GM21619 (cell line): ENCODE results near the gene AFMID.

Experiments
- ATAC-seq: cut with Tn5 transposase; IDR thresholded peaks from one replicate; pipeline ENCODE4 v1.9.1; 2021; ENCODE audit not compliant: unreplicated experiment

Gene AFMID

GRCh38 chr17:78236362-78237127 is 49.4 kb downstream of the AFMID start:
- ATAC-seq: no peak

GRCh38 chr17:78237401-78238012 is 50.3 kb downstream of the AFMID start:
- ATAC-seq: no peak

- ATAC-seq: no peak
Observed at GRCh38 chr17:78238823-78239488, 51.8 kb downstream of the AFMID start.

GRCh38 chr17:78239489-78239931 is 52.3 kb downstream of the AFMID start:
- ATAC-seq: no peak

DNA sequence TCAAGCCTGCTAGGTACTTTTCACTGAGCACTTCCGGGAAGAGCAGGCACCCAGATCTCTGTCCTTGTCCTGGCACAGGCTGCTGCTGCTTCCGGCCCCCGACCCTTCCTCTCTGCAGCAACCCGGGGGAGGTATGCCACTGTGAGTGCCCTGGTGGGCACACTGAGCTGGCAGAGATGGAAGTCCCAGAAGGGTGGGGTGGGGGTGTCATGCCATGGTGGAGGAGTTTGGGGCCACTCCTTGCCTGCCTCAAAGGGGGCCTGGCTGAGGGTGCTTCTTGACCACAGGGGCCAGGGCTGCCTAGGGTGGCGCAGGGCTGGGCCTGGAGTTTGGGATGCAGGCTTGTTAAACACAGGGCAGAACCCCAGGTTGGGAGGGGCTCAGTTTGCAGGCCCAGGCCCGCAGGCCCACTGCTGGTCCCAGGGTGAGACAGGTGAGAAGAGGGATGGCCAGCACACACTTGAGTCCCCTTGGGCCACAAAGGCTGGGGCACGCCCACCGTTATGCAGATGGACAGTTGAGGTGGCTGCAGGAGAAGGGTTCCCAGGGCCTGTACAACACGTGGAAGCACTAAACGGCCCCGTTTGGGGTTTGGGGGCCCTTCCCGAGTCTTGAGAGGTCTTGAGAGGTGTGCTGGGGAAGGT is 53.0 kb downstream of the AFMID start:
- ATAC-seq: no peak

DNA sequence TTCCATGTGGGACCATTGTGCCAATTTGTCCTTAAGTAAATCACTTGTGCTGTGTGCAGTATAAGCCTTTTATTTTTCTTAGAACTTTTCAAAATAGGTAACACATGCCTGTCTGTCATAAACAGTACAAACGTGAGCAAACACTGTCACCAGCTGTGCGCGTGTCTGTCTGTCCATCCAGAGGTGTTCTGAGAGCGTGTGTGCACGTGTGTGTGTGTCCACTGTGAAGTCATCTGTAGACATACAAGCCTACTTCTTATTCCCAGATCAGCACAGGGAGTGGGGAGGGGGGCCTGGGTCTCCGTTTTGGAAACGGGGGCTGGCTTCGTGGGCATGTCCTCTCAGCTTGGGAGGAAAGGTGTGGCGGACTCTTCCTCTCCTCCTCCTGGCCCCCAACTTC is 53.7 kb downstream of the AFMID start:
- ATAC-seq: no peak

DNA sequence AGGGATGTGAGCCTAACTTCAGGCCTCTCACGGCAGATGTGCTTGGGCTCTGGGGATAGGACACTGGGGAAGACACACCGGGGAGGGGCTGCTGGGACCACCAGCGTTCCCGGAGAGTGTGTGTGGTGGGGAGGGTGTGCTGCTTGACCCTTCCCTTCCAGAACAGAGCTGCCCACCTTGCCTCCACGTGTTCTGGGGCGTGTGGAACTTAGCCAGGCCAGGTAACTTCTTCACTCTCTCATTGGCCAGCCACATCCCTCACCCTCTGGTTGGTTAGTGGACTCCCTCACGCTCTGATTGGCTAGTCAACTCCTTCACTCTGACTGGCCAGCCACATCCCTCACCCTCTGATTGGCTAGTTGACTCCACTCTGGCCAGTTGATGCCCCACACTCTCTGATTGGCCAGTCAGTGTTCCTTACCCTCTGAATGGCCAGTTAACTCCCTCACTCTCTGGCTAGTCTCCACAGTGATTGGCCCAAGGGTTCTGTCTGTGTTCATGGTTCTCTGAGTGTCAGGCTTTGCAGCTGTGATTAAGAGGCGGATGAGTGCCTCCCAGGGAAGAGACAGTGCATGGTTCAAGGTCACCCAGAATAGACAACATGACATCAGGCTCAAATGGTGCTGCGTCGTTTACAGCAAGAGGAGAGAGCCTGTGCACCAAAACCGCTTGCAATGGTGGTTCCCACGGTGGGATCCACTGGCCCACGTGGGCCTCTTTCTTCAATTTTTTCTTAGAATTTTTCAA is 54.3 kb downstream of the AFMID start:
- no peak for ATAC-seq

GRCh38 chr17:78242024-78242742 is 55.0 kb downstream of the AFMID start:
- ATAC-seq: no peak

GRCh38 chr17:78247304-78247703 is 60.1 kb downstream of the AFMID start:
- ATAC-seq: no peak

- no peak for ATAC-seq
Observed at GRCh38 chr17:78248051-78248914, 61.1 kb downstream of the AFMID start.

DNA sequence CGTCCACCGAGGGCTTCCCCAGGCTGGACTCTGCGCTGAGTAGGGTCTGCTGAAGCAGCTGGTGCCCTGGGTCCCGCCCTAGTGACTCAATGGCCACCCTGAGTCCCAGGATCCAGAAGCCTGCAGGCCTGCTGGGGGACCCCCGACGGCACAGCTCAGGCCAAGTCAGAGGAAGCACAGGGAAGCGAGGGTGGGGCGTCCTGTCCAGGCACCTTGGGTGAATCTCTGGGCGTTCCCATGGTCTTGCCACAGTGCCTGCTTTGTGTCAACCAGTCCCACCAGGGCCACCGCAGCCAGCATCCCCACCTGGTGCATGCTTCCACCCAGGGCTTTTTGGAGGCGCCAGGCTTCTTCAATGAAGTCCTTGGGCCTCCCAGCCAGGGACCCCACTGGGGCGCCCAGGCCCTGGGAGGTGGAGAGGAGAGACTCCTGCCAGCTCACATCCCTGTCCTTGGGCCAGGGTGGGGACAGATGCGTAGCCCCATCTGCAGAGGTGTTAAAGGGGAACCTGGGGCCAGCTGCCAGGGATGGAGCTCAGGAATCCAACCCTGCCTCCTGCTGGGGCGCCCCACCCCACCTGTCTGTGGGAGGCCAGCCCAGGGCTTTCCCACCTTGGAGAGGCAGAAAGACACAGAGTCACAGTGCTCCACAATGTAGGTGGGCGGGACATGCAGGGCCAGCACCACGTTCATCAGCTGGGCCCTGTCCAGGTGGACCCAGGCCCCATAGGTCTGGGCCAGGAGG is 62.1 kb downstream of the AFMID start:
- ATAC-seq: no peak

DNA sequence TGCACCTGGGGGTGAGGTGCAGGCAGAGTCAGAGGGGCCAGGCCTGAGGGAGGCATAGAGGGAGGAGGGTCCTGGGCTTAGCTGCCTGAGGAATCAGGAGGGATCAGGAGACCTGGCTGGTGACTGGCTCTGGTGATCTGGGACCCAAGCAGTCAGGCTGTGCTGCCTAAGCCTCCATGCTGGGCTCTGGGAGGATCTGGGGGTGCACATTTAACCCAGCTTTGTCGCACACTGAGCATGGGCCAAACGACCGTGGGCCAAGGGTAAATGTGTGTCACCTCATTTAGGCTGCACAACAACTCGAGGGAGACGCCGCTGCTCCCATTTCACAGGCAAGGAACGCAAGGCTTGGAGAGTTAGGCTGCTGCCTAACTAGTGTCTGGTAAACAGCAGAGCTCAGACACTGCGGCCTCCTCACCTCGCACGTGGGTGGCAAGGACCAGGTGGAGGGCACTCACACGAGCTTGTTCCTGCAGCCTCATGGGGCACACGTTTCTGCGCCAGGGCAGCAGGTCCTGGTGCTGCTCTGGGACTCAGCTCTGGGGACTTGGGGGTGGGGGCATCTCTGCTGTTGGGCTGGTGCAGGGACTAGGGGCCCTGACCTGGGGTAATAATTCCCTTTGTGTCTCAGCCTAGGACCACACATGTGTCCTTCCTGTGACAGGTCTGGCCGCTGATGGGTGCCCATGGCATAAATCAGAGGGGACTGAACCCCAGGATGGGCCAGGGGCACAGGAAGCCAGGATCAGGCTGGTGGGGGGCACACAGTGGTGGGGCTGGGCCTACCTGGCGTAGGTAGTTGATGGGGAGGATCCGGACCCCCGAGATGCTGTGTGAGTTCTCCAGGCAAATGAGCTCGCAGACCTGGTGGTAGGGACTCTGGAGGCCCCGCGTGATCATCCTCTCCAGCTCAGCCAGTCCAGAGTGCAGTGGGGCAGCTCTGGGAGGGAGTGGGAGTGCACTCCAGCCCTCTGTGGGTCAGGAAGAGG is 63.0 kb downstream of the AFMID start:
- no peak for ATAC-seq

DNA sequence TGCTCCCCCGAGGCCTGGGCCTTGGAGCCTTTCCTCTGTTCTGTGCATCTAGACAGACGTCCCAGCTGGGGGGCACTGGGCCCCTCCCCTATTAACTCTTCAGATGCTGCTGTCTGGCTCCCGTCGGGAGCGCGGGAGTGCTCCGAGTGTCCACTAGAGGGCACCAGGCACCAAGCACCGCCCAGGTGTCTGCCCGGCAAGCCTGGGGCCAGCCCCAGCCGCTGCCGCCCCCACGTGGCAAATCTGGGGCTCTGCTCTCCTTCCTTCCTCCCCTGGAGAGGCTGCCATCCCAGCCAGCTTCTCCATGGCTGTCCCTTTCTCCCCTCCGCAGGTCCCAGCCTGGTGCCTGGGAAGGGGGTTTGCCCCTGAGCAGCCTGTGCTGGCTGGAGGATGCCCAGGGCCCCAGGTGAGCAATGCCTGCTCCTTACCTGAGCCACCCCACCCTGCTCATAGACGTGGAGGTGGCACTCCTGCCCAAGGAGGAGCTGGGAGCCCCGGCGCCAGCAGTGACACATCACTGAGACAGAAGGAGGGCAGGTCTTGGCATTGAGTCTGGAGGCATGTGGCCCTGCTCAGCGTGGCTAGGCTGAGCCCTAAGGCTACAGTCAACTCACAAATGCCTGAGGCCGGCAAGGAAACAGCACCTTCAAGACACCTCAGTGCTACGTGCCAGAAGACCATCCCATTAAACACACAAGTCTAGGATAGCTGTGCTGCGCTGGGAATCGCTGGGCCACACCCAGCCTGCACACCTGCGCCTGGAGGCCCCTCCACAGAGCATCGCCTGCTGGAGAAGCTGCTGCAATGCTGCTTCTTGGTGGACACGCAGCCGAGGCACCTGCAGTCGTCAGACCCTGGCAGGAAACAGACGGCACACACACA is 64.0 kb downstream of the AFMID start:
- peak; percentile 36 for ATAC-seq

DNA sequence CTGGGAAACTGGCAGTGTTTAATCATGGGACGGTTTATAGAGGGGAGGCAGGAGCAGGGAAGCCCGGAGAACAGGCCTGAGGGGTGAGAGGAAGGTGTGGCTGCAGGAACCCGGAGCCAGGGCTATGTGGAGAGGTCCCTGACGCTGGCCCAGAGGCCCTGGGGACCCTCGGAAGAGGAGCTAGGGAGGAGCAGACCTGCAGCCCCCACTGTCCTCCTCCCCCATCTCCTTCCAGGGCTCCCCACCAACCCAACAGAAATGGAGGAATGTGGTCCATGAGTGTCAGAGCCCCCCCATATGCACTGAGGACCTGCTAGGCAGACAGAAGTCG is 64.6 kb downstream of the AFMID start:
- ATAC-seq: no peak

GRCh38 chr17:78252111-78252634 is 65.0 kb downstream of the AFMID start:
- no peak for ATAC-seq
